Tibial nerve (tissue), 4 donors: ENCODE results near the gene AFG1L. TPM values are rescaled to one million over a fixed set of nuclear protein-coding genes. Genes with fewer than 3 reads are reported as not detected.

Experiments used
- DNase-seq, 2 donors: peaks; one replicate each; pipeline ENCODE4 v3.0.0-alpha.2; 2019; ENCODE audit warnings: low spot score in 2 of 2
- H3K27ac ChIP-seq, 4 donors: fragments of 200-600 bp; sonication (generic) in 3 of 4; one replicate each; pipeline ENCODE4 v1.5.1; 2017 to 2019; ENCODE audit warnings: mild to moderate bottlenecking in 1 of 4
- H3K27me3 ChIP-seq, 2 donors: fragments of 200-600 bp; sonication (generic) in 1 of 2; one replicate each; pipeline versions ENCODE4 v1.5.1 to v1.6.0; 2017 to 2019
- H3K36me3 ChIP-seq, 3 donors: fragments of 200-600 bp; sonication (generic); one replicate each; pipeline ENCODE4 v1.5.1; 2018 to 2019
- H3K4me1 ChIP-seq, 4 donors: fragments of 200-600 bp; sonication (generic) in 3 of 4; one replicate each; pipeline ENCODE4 v1.5.1; 2017 to 2019
- H3K4me3 ChIP-seq, 4 donors: fragments of 200-600 bp; sonication (generic) in 3 of 4; one replicate each; pipeline ENCODE4 v1.5.1; 2017 to 2019; ENCODE audit warnings: mild to moderate bottlenecking in 1 of 4, moderate library complexity in 1 of 4
- H3K9me3 ChIP-seq, 4 donors: fragments of 200-600 bp; sonication (generic) in 3 of 4; one replicate each; pipeline ENCODE4 v1.5.1; 2017 to 2019
- EP300 ChIP-seq, 2 donors: sonication (generic); formaldehyde crosslinking; IDR thresholded peaks; one replicate each; pipeline ENCODE4 v1.6.1; 2017; ENCODE audit warnings: antibody characterized with exemption in 2 of 2, mild to moderate bottlenecking in 1 of 2
- POLR2A ChIP-seq, 2 donors: fragments of 450-650 bp; IDR thresholded peaks; one replicate each; pipeline ENCODE4 v1.6.1; 2017; ENCODE audit warnings: antibody characterized with exemption in 2 of 2, mild to moderate bottlenecking in 2 of 2, moderate library complexity in 2 of 2
- WGBS, 2 donors: methylation state at CpG; one replicate each; pipeline ENCODE4 v1.1.5; 2018; 5-methylcytosine and 5-hydroxymethylcytosine counted together
- total RNA-seq, 4 donors: library from RNA; depleted of rRNA; stranded (reverse); fragments of >200 nt; gene quantifications; one replicate each; pipeline ENCODE4 v1.1.0, GENCODE V29; 2016
- TF ChIP-seq, protein P1 (sequence below), 5 experiments: fragments of 200-600 bp in 3 of 5; fragments of 450-650 bp in 2 of 5; sonication (generic) in 3 of 5; IDR thresholded peaks; one replicate each; pipeline ENCODE4 v1.5.1; 2016 to 2019; ENCODE audit warnings: antibody characterized with exemption in 5 of 5, mild to moderate bottlenecking in 3 of 5, moderate library complexity in 2 of 5

The AFG1L gene
- total RNA-seq, 4 donors from 2014 or later: 2.0 to 5.2 (median 4.1) TPM

DNA sequence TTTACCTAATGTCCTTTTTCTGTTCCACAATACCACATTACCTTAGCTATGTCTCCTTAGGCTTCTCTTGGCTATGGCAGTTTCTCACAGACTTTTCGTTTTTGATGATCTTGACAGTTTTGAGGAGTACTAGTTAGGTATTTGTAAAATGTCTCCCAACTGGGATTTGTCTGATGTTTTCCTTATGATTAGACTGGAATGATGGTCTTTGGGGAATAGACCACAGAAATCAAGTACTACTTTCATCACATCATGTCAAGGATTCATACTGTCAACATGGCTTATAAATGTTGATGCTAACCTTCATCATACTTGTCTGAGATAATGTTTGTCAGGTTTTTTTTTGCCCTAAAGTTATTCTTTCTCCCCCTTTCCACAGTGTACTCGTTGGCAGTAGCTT lies 187.7 kb downstream of the AFG1L start:
- WGBS, 2 donors: 74 to 77% methylated on average over 2 of the region's 2 CpGs
- TF ChIP-seq POLR2A (IDR thresholded peaks at IDR 0.05) (no peak), EP300 (IDR thresholded peaks at IDR 0.05) (no peak)
- TF ChIP-seq, protein P1, sequence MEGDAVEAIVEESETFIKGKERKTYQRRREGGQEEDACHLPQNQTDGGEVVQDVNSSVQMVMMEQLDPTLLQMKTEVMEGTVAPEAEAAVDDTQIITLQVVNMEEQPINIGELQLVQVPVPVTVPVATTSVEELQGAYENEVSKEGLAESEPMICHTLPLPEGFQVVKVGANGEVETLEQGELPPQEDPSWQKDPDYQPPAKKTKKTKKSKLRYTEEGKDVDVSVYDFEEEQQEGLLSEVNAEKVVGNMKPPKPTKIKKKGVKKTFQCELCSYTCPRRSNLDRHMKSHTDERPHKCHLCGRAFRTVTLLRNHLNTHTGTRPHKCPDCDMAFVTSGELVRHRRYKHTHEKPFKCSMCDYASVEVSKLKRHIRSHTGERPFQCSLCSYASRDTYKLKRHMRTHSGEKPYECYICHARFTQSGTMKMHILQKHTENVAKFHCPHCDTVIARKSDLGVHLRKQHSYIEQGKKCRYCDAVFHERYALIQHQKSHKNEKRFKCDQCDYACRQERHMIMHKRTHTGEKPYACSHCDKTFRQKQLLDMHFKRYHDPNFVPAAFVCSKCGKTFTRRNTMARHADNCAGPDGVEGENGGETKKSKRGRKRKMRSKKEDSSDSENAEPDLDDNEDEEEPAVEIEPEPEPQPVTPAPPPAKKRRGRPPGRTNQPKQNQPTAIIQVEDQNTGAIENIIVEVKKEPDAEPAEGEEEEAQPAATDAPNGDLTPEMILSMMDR (IDR thresholded peaks at IDR 0.05): no peak
- no peak overlapping the region for H3K4me3 ChIP-seq

GRCh38 chr6:108484016-108484415 lies 189.2 kb downstream of the AFG1L start:
- no peaks in the 10 kb centered on the region for H3K4me1 ChIP-seq

More for the DNA sequence above, 187.7 kb downstream of the AFG1L start:
- no peak overlapping the region for H3K27ac ChIP-seq
- H3K36me3 ChIP-seq: peaks cover 0 to 36% (median 0%) of the 10 kb centered on the region in 3 donors
- no peaks in the 10 kb centered on the region for H3K4me1 ChIP-seq
- no peak for DNase-seq
- H3K27me3 ChIP-seq: no peaks in the 10 kb centered on the region
- H3K9me3 ChIP-seq: no peaks in the 10 kb centered on the region

GRCh38 chr6:108489699-108490098 lies 194.8 kb downstream of the AFG1L start:
- no peaks in the 10 kb centered on the region for H3K27me3 ChIP-seq
- peaks cover 0 to 4% (median 0%) of the 10 kb centered on the region in 4 donors for H3K4me1 ChIP-seq
- no peak for DNase-seq
- no peak overlapping the region for H3K4me3 ChIP-seq
- no peak overlapping the region for H3K27ac ChIP-seq
- no peak for TF ChIP-seq POLR2A (IDR thresholded peaks at IDR 0.05)
- TF ChIP-seq, protein P1 (IDR thresholded peaks at IDR 0.05): no peak
- no peak for TF ChIP-seq EP300 (IDR thresholded peaks at IDR 0.05)
- no peaks in the 10 kb centered on the region for H3K36me3 ChIP-seq
- WGBS, 2 donors: 91 to 94% methylated on average over 5 of the region's 5 CpGs
- H3K9me3 ChIP-seq: no peaks in the 10 kb centered on the region

More at GRCh38 chr6:108484016-108484415, 189.2 kb downstream of the AFG1L start:
- no peaks in the 10 kb centered on the region for H3K27me3 ChIP-seq
- peaks cover 0 to 27% (median 0%) of the 10 kb centered on the region in 3 donors for H3K36me3 ChIP-seq
- H3K4me3 ChIP-seq: no peak overlapping the region
- 84 to 91% methylated on average over 1 of the region's 1 CpG for WGBS, 2 donors
- H3K27ac ChIP-seq: no peak overlapping the region
- H3K9me3 ChIP-seq: no peaks in the 10 kb centered on the region
- no peak for DNase-seq
- no peak for TF ChIP-seq EP300 (IDR thresholded peaks at IDR 0.05)
- no peak for TF ChIP-seq POLR2A (IDR thresholded peaks at IDR 0.05)
- TF ChIP-seq, protein P1 (IDR thresholded peaks at IDR 0.05): no peak

DNA sequence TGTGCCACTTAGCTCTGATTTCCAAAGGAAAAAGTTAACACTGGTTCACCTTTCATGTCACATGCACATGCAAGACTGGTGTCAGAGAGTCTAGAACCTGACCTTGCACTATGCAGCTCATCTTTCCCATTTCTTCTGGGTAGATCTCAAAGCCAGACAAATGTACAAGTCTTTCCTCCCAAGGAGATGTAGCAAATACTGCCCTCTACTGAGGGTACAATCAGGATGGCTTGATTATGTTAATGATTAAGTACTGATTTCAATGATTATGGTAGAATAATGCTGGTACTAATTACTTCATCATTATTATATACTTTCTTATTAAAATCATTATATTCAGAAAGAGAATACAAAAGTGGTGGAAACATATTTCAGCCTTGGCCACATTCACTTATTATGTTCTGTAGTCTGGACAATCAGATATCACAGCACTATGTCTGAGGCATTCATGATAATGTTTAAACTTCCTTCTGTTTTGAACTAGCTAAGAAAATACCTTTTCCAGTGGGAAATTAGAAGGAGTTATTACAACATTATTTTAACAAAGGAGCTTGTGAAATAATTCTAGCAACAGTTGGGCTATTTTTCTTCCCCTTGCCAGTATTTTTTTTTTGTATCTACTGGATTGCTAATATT lies 197.4 kb downstream of the AFG1L start:
- peak in 1 of 2 donors; percentile 9 for DNase-seq
- no peak overlapping the region for H3K4me3 ChIP-seq
- H3K27ac ChIP-seq: no peak overlapping the region
- H3K36me3 ChIP-seq: no peaks in the 10 kb centered on the region
- no peaks in the 10 kb centered on the region for H3K27me3 ChIP-seq
- peaks cover 0 to 4% (median 0%) of the 10 kb centered on the region in 4 donors for H3K4me1 ChIP-seq
- H3K9me3 ChIP-seq: no peaks in the 10 kb centered on the region
- TF ChIP-seq EP300 (IDR thresholded peaks at IDR 0.05): no peak
- no peak for TF ChIP-seq POLR2A (IDR thresholded peaks at IDR 0.05)
- TF ChIP-seq, protein P1 (IDR thresholded peaks at IDR 0.05): peak; percentile 26 to 55 (median 52)

GRCh38 chr6:108494434-108494833 lies 199.6 kb downstream of the AFG1L start:
- Histone ChIP-seq H3K4me1 (peaks cover 0 to 4% (median 0%) of the 10 kb centered on the region in 4 donors), H3K27me3 (no peaks in the 10 kb centered on the region), H3K27ac (no peak overlapping the region), H3K9me3 (no peaks in the 10 kb centered on the region), H3K36me3 (peaks cover 0 to 7% (median 0%) of the 10 kb centered on the region in 3 donors), H3K4me3 (no peak overlapping the region)
- no peak for DNase-seq
- TF ChIP-seq, protein P1 (IDR thresholded peaks at IDR 0.05): no peak
- TF ChIP-seq EP300 (IDR thresholded peaks at IDR 0.05): no peak
- no peak for TF ChIP-seq POLR2A (IDR thresholded peaks at IDR 0.05)
- 90 to 91% methylated on average over 2 of the region's 2 CpGs for WGBS, 2 donors
